ENCODE measurements around the gene ZNRF1. TPM values are rescaled to one million over a fixed set of nuclear protein-coding genes. Genes with fewer than 3 reads are reported as not detected.

Gene ZNRF1
- total and polyA plus RNA-seq, 2 of the 4 experiments (the other 2 are of a cell fraction) = 8.2 to 20.7 TPM

DNA sequence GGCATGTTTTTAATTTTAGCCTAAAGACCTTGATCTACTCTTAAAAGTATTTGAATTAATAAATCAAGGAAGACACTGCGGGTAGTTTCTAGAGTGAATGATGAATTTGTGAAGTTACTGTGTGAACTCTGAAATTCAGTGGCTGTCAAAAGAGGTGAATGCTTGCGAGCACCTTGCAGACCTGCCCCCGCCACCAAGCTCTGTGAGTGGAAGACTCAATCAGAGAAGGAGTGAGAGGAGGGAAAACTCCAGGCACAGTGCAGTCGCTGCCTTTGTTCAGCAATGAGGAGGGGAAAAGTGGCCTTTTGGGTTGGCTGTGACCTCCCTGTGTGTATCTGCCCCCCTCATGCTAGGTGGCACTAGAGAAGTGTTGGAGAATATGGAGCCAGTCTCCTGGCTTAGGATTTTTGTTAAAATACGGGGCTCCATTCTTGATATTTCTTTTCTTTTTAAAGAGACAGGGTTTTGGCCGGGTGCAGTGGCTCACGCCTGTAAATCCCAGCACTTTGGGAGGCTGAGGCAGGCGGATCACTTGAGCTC, 64.8 kb downstream of the ZNRF1 start:
- Histone ChIP-seq H3K4me2 (ENCODE audit: low read depth, low read length) (no peak overlapping the region), H2BK15ac (ENCODE audit: low read depth, low read length) (no peak overlapping the region), H2BK120ac (ENCODE audit: low read depth, low read length) (no peak overlapping the region), H3K23ac (ENCODE audit: low read depth, low read length) (no peak overlapping the region), H3K9me3 (ENCODE audit: control insufficient read depth, insufficient read depth, low read length) (peaks cover 3% of the 10 kb centered on the region; the same call in 1 of the 2 replicates), H4K20me1 (ENCODE audit: insufficient read depth, low read length) (peaks cover 35% of the 10 kb centered on the region), H3K56ac (ENCODE audit: extremely low read depth, insufficient read depth, low read length) (no peak overlapping the region), H2BK20ac (ENCODE audit: low read depth, low read length) (no peak overlapping the region), H3K4me1 (ENCODE audit: control insufficient read depth, insufficient read depth, low read length) (peaks cover 12% of the 10 kb centered on the region), H2AK5ac (ENCODE audit: low read depth, low read length) (no peak overlapping the region), H3K4me3 (ENCODE audit: insufficient read depth, low read depth, low read length) (no peak overlapping the region), H3K9ac (ENCODE audit: low read depth, low read length) (no peak overlapping the region), H2BK5ac (ENCODE audit: low read depth, low read length, poor library complexity, severe bottlenecking) (no peak overlapping the region), H4K5ac (ENCODE audit: low read depth, low read length) (no peak overlapping the region), H2AK9ac (replicated peaks; ENCODE audit: low read depth, low read length, poor library complexity) (no peak overlapping the region), H3K27ac (ENCODE audit: insufficient read depth, low read length) (no peak overlapping the region), H3K4ac (ENCODE audit: low read depth, low read length) (no peak overlapping the region), H3K9me1 (ENCODE audit: insufficient read depth, low read length) (peaks cover 10% of the 10 kb centered on the region), H3K36me3 (ENCODE audit: control insufficient read depth, insufficient read depth, low read length) (no peaks in the 10 kb centered on the region), H3K18ac (ENCODE audit: low read depth, low read length) (no peak overlapping the region), H3K14ac (replicated peaks; ENCODE audit: low read depth, low read length) (no peak overlapping the region), H3K79me1 (ENCODE audit: low read depth in 1 of 2, low read length in 2 of 2) (peaks cover 42 to 66% of the 10 kb centered on the region in 2 experiments), H4K91ac (ENCODE audit: insufficient read depth, low read depth, low read length) (no peak overlapping the region), H3K27me3 (ENCODE audit: control insufficient read depth, insufficient read depth, low read length) (no peaks in the 10 kb centered on the region), H4K8ac (ENCODE audit: low read depth in 2 of 2, low read length in 2 of 2) (no peak overlapping the region), H2AFZ (replicated peaks; ENCODE audit: low read length, poor library complexity) (no peak overlapping the region)
- no peak for ATAC-seq (ENCODE audit: low read depth)
- ChIA-PET POLR2A (ENCODE audit: unreplicated experiment) (no interaction called here), CTCF (no interaction called here)
- in situ Hi-C loops (cut with MboI; ENCODE audit: low sequenced_read_pairs) = no loop called here
- DNase-seq = no peak
- no peak for TF ChIP-seq CTCF (conservative IDR thresholded peaks at IDR 0.05; ENCODE audit: low read depth, low read length)
- no peak for TF ChIP-seq MXI1 (IDR thresholded peaks at IDR 0.05; ENCODE audit: borderline replicate concordance, low read depth, low read length)
- intact Hi-C loops (cut with micrococcal nuclease) = no loop called here
- dilution Hi-C loops (cut with HindIII; ENCODE audit: low sequenced_read_pairs, unreplicated experiment) = no loop called here
- no CpG with 5 or more reads among the region's 8 CpGs for WGBS, 2 experiments (ENCODE audit: extremely low coverage in 2 of 2, insufficient read length in 1 of 2)
- BruUV-seq (replicated peaks) = no TSS peak
